SIG-M5 treated with dmso at 0.1 percent for 504 hours (cell line): Measurements from ENCODE around the gene TSEN54.
A peak's percentile ranks its signal among the peaks of the same experiment; 100 is the strongest.

Source experiments
- DNase-seq: peaks from one replicate; lab custom pipeline; 2025; ENCODE audit not compliant: unreplicated experiment; lab: John Stamatoyannopoulos, UW

TSEN54 gene

DNA sequence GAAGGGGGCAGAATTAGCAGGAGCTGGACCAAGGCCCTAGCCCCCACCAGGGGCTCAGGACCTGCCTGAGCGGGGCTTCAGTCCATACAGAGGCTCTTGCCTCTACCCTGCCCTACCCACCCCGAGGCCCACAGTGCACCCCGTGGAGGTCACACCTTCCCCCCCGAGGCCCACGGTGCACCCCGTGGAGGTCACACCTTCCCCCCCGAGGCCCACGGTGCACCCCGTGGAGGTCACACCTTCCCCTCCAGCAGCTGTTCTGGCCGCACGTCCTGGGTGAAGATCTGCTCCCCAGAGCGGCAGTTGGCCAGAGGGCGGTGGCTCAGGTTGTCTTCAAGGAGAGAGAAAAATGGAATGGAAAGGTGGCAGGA is 12.4 kb upstream of the TSEN54 start:
- DNase-seq = no peak

DNA sequence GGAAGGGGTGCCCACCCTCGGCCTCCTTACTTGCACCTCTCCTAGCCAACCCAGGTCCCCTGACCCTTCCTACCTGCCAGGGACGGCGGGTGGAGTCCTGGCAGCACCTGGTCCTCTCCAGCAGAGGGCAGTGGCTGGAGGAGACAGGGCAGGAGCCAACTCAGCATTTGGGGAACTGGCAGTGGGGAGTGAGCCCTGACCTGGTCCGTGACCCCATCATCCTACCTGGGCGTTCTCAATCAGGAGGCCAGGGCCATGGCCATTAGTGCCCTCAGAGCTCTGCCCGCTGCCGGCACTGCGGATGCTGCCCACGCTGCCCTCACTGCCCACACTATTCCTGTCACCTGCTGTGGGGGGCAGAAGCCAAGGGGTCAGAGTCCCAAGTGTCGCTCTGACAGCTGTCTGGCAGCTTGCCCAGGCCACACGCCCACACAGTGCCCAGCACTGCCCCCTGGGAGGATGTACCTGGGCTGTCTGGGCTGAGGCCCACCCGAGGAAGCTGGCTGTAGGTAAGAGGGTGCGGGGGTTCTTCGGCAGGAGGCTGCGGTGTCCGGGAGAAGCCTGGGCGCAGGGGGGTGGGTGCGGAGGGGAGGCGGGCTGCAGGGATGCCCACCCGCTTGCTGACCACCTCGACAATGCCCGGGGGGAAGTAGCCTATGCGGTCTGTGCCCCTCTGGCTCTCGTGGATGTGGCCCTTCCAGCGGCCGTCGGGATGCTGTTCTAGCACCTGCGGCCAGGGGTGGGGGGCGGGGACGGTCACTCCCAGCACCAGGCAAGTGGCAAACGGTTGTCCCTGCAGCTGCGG is 11.8 kb upstream of the TSEN54 start:
- DNase-seq = peak; percentile 58

DNA sequence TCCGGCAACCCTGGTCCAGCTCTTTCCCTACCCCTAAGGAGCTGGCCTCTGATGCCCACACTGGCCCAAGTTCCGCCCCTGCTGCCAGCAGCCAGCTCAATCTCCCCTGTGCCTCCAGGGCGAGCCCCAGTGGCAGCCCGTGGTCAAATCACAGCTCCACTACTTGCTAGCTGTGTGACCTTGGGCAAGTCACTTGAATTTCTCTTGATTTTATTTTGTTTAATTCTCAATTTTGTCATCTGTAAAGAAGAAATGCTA is 11.2 kb upstream of the TSEN54 start:
- no peak for DNase-seq

DNA sequence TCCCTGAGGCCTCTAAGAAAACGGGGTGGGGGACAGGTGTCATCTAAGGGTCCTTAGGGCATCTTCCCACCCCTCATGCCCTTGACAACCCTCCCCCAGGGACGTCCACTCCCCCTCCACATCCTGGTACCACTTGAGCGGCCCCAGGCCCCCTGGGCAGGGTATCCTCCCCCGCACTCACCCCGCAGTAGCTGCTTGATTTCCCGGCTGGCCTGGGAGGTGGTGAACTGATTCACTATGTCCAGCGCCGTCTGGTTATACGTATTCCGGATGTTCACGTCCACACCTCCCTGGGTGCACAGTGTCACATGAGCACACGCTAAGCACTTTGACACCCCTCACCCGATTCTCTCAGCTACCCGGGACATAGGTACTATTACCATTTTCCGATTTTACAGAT is 10.7 kb upstream of the TSEN54 start:
- no peak for DNase-seq

DNA sequence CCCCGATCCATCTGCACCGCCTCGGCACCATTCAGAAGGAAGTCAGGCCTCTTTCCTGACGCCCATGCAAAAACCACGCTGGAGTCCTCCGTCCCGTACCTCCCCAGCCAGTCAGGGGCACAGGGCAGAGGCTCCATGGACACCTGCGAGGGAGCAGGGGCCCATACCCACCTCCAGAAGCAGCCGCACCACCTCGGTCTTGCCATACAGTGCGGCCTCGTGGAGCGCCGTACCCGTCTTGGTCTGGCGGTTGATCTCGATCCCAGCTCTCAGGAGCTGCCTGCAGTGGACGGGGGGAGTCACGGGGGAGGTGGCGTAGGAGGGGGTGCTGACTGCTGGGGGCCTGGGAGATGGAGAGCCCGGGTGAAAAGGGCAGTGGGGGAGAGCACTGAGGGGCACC is 10.2 kb upstream of the TSEN54 start:
- DNase-seq = no peak

DNA sequence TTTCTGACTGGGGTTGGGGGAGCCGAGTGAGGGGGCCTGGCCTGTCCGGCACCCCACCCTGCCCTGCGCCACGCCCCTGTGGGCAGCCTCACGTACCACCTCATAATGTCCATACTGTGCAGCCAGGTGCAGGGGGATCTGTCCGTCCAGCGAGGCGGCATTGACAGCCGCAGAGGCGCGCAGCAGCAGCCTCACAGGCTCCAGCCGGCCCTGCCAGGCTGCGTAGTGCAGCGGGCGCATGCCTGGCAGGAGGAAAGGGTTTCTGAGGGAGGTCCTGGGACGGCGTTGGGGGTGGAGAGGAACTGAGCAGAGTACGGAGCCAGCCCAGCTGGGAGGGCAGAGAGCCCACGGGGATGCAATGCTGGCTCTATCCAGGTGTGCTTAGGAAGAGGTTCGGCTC is 9.4 kb upstream of the TSEN54 start:
- no peak for DNase-seq

DNA sequence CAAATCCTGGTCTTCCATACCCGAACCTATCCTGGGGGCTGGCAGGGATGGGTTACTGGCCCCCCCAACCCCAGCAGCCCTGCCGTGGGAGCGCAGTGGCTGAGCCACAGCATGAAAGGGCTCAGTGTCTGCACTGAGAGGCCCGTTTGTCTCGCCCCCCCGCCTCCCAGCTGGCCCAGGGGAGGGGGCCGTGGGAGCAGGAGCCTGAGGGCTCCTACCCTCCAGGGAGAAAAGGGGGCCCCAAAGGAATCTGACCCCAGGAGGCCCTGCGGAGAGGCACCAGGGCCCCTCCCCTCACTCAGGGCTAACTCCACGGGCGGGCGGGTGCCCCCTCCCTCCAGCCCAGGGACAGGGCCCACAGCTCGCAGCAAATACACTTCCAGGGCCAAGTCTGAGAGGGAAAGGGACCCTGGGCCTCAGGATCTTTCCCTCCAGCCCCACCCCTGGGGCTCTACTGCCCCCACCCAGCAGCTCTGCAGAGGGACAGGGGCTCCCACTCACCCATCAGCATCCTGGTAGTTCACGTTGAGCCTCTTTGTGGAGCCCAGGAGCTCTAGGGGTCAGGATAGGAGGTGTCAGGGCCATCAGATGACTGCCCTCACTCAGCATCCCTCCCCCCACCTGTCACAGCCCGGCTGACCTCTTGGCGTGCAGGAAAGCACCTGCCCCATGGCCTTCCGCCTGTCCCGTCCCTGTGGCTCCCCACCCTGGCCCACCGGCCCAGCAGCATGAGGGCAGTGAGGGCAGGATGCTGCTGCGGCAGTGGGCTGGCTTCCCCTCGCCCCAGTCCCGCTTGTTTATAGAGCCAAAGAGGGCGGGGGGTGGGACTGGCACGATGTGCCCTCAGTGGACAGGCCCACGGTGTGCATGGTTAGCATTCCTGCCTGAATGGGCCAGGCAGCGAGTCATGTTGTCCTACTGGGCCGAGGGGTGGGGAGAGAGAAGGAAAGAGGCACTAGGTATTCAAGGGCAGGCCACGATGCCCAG is 8.3 kb upstream of the TSEN54 start:
- no peak for DNase-seq

DNA sequence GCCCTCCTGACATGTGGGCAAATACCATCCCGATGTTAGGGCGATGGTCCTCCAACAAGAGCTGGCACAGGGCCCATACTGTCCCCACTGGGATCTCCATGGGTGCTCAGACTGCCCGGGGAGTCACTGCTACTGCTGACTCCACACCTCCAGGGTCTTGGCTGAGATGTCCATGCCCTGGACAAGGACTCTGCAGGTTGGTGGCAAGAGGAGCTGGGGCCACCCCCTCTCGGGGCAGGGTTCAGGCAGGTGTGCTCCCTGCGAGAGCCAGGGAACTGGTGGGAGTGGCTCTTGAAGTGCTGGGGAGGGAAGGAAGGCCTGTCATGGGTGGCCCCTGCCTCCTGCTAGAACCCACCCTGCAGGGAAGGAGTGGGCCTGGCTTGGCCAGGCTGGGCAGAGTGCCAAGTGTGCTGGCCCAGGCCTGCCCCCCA is 7.4 kb upstream of the TSEN54 start:
- no peak for DNase-seq

DNA sequence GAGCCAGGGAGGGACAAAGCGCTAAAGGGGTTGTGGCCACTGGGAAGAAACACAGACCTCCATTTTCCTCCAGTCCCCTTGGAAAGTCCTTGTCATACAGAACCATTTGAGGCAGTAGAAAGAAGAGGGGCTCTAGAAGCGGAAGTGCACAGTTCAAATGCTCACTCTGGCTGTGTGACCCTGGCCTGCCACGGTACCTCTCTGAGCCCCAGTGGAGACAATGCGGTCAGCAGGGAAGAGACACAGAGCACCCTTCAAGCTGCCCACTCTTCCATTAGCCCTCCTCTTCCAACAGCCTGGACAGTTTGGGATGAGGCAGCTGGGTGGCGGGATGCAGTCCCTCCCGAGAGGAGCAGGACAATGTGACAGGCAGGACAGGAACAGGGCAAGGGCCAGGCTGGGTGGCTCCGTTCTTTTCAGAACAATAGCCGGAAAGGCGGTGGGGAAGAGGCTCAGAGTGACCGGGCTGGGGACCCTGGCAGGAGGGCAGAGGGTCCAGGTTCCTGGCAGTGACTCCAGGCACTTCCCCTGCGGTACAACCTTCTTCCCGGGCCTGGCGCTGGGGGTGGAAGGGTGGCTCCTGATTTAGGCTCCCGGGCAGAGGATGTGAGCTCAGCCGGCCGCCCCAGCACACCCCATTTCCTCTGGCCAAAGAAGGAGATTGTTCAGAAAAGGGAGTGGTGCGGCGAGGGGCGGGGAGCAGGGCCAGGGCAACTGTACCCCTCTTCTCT is 6.6 kb upstream of the TSEN54 start:
- DNase-seq = no peak

DNA sequence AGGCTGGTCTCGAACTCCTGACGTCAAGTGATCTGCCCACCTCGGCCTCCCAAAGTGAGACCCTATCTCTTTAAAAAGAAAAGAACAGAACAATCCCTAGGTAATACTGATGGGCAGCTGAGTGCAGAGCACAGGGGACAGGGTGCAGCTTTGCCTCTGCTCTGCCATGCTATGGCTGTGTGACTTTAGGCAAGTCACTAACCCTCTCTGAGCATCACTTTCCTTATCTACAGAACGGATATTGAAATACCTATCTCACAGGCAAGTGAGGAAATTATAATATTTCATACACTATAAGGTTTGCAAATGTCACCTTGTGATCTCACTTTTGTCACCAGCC is 5.1 kb upstream of the TSEN54 start:
- no peak for DNase-seq

DNA sequence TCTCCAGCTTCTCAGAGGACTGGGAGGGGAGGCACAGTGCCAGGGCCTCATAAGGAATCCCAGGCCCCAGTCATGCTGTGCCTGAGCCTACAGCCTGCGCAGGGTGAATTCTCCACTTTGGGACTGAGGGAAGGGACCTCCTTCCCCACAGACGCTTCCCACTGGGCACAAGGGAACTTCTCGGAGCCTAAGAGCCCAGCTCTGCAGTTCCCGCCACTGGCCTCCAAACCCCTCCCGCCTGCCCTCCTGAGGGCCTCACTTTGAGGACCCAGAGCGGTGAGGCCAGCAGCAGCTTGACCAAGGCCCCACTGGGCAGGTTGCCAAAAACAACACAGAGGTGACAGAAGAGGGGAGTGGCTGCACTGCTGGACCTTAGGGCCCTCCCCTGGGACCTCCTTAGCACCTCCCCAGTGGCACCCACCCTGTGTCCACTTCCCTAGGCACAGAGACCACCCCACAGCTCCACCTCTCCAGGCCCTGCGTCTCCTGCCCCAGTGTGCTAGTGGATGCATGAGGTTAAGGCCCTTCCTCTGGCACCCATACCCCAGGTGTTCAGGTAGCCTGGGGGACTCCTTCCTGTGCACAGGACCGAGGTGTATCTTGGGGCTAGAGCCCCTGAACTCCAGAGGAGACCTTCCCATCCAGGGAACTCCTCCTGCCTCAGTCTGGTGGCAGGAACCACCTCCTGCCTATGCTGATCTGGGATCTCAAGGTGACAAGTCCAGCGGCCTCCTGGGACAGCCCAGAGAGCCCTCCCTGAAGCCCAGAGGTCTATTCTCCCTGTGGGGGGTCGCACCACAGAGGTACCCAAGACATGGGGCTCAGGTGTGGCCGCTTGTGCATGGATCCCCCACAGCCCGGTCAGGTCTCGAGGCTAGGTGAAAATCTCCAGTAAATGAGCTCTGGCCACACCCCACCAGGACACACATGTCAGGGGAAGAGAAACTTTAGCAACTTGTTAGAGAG is 4.4 kb upstream of the TSEN54 start:
- DNase-seq = no peak

DNA sequence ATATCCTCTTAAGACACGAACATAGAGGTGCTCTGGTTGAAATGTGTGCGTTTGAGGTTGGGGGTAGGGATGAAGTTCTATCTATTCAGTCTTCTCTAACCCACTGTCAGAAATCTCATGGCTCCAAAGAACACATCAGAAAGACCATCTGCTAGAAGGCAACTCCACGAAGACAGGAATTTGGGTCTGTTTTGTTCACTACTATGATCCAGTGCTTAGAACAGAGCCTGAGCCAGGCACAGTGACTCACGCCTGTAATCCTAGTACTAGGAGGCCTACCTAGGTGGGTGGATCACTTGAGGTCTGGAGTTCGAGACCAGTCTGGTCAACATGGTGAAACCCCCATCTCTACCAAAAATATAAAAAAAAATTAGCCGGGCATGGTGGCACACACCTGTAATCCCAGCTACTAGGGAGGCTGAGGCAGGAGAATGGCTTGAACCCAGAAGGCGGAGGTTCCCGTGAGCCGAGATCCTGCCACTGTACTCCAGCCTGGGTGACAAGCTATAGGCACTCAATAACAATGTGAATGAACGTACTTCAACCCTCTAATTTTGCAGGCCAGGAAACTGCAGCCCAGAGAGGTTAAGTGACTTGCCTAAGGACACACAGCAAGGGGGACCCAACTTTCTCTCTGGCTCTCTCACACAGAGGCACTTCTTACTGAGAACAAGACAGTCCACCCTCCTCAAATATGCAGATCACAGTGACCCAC is 3.2 kb upstream of the TSEN54 start:
- DNase-seq = no peak

DNA sequence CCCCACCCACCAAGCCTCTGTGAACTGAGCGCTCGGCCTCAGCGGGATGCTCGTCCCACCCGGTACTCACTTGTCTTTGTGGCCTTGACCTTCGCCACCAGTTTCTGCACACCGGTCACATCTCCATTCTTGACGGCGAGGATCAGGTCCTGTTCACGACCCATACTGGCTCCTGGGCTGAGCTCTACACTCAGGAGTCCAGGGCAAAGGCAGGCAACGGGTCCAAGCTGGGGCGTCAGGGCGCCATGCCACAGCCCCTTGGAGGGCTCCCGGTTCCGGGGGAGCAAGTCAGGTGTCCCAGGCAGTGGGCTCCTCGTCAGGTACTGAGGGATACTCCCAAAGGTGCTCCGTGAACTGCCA is 2.7 kb upstream of the TSEN54 start:
- no peak for DNase-seq

DNA sequence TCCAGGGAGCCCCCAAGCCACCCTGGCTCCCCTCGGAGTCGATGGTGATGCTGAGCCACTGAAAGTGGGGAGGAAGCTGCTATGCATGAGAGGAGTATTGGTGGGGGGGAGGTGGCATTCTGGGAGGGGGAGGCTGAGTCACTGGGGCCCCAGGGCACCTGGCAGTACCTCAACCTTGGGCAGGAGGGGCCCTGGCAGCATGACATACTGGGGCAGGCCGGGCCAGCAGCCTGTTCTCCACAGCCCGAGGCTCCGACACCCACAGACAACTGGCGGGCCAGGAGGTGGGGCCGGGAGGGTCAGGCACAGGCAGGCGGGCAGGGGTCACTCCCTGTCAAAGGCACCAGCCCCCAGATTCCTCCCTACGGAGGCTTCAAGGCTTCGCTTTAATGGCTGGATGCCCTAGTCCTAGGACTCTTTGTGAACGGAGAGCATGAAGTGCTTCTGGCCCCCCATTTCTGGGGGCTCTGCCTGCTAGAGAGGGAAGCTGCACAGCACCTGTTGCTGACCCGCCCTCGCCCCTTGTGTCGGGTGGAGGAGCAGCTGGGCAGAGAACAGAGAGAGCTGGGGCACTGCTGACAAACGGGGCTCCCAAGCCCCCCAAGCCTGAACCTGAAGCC is 1.9 kb upstream of the TSEN54 start:
- DNase-seq = no peak

DNA sequence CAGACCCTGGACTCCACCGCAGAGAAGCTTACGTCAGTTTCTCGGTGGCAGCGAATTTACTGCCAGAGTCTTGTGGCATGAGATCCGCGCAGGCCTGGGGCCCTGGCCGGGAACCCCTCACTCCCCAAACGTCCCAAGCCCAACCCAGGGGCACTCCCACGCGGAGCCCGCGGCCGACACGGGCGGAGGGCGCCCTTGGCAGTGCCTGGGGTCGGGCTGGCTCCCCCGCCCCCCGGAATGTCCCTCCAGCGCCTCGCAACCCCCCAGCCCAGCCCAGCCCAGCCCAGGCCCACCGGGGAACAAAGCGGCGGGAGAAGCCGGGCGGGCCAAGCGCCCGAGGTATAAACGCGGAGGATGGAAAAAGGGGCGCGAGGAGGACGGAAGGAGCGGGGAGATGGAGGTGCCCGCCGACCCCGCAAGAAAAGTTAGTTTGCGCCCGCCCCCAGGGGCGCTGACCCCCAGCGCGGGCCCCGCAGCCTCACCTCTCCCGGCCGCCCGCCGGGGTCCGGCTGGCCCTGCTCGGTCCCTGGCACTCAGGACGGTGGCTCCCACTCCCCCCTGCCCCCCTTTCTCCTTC is 1.3 kb upstream of the TSEN54 start:
- no peak for DNase-seq

DNA sequence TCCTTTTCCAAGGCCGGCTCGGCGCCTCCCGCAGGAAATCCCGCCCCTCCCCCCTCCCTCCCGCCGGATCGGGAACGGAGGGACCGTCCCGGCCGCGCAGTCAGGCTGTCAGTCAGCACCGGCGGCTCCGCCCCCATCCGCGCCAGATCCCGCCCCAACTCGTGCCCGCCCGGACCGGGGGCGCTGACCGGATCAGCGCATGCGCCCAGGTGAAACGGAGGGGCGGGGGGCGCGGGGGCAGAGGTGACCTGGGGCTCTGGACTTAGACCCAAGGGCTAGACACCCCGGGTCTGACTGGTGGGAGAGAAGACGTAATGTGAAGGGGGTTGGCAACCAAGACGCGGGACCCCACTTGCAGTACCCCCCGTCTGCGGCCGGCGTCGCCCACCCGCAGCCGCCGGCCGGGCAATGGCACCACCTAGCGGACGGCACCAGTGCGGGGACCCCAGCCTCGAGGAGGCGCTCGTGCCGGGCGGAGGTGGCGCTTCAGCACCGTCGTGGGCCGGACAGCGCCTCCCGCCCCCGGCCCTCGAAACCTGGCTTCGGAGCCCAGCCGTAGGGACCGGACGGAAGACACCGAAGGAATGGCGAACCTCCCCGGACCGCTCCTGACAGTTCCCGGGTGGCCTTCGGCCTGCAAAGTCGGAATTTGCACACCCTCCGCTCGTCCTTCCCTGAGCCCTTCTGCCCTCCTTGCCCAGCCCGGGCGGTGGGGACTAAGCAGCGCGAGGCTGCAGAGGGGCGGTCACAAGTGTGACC is 653 bp upstream of the TSEN54 start, which contains the start of gene CASKIN2:
Gene CASKIN2, minus strand, starts transcription at position 42 of the 759 bp plus-strand sequence. CDS start 1,733 bp downstream, outside the sequence.
- peak; percentile 78 for DNase-seq

DNA sequence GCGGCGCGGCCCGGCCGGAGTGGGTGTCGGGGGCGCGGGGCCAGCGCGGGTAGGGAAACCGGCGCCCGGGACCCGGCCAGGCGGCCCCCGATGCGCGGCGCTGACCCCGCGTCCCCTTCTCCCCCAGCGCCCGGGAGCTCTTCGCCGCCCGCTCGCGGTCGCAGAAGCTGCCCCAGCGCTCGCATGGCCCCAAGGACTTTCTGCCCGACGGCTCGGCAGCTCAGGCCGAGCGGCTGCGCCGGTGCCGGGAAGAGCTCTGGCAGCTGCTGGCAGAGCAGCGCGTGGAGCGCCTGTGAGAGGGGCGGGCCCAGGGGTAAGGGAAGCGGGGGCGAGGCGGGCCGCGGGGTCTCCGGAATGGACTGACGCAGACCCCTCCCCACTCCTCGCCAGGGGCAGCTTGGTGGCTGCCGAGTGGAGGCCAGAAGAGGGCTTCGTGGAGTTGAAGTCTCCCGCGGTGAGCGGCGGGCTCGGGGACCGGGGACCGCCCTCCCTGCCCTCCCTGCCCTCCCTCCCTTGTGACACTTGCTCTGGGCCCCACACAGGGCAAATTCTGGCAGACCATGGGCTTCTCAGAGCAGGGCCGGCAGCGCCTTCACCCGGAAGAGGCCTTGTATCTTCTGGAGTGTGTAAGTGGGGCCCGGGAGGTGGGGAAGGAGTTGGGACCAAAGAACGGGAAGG is 430 bp downstream of the TSEN54 start:
- peak; percentile 59 for DNase-seq

DNA sequence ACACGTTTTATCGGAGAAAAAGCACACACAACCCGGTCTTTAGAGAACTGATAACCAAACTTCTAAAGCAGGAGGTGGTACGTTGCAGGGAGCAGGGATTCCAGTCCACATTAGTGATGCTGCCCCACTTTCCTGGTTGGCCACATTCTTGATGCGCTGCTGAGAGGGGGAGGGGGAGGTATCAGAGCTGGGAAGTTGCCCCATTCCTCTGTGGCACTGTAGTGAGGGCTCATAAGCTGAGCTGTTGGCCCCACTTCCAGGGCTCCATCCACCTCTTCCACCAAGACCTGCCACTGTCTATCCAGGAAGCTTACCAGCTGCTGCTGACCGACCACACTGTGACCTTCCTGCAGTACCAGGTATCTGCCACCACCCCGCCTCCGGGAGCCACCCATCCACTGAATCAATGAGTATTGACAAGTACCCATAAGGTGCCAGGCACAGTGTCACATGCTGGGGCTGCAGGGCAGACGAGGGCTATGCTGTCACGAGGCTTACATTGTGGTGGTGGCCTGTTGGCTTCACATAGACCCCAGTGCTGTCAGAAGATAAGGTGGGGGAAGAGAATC is 1.1 kb downstream of the TSEN54 start:
- peak; percentile 59 for DNase-seq
